C4-2B (cell line): Measurements from ENCODE around the gene CFAP58.

ENCODE experiments used
- ZFX ChIP-seq: fragments of 450-650 bp; IDR thresholded peaks from 2 replicates; pipeline ENCODE4 v1.6.1; 2017
- TF ChIP-seq, protein P1 (sequence below): fragments of 450-650 bp; conservative IDR thresholded peaks from 2 replicates; pipeline ENCODE4 v1.5.1; 2017; ENCODE audit warnings: mild to moderate bottlenecking

DNA sequence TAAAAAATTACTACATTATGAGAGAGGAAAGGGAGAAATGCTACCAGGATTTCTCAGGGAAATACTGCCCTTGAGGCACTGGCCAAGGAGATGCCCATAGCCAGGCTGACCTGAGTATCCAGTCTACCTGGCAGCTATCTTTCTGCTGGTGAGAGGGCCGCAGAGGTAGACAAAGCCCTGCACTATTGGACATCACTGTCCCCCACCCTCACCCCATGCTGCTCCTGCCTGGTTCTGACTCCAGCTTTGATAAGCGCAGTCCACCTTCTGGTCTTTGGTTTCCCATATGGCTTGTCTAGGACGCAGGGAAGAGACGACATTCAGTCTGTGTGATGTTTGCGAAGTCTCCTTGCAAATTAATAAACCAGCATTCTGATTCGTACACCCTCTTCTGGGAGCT, 19.1 kb upstream of the CFAP58 start:
- TF ChIP-seq, protein P1, sequence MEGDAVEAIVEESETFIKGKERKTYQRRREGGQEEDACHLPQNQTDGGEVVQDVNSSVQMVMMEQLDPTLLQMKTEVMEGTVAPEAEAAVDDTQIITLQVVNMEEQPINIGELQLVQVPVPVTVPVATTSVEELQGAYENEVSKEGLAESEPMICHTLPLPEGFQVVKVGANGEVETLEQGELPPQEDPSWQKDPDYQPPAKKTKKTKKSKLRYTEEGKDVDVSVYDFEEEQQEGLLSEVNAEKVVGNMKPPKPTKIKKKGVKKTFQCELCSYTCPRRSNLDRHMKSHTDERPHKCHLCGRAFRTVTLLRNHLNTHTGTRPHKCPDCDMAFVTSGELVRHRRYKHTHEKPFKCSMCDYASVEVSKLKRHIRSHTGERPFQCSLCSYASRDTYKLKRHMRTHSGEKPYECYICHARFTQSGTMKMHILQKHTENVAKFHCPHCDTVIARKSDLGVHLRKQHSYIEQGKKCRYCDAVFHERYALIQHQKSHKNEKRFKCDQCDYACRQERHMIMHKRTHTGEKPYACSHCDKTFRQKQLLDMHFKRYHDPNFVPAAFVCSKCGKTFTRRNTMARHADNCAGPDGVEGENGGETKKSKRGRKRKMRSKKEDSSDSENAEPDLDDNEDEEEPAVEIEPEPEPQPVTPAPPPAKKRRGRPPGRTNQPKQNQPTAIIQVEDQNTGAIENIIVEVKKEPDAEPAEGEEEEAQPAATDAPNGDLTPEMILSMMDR, result no peak
- no peak for TF ChIP-seq ZFX
